Transverse colon (tissue), 4 donors: Measurements from ENCODE around the gene EFNA4. TPM values are rescaled to one million over a fixed set of nuclear protein-coding genes. Genes with fewer than 3 reads are reported as not detected.

ENCODE experiments used
- DNase-seq: peaks from one replicate; pipeline ENCODE4 v3.0.0-alpha.2; 2019
- H3K27ac ChIP-seq, 4 donors: fragments of 200-600 bp; sonication (generic); 2 replicates each; pipeline ENCODE4 v1.5.1; 2016 to 2018; ENCODE audit warnings: inconsistent platforms in 4 of 4
- H3K27me3 ChIP-seq: fragments of 200-600 bp; sonication (generic); 2 replicates; pipeline ENCODE4 v1.5.1; 2017; ENCODE audit warnings: inconsistent platforms
- H3K36me3 ChIP-seq, 4 donors: fragments of 200-600 bp; sonication (generic); 2 replicates each; pipeline ENCODE4 v1.5.1; 2017 to 2019; ENCODE audit warnings: inconsistent platforms in 4 of 4
- H3K4me1 ChIP-seq, 4 donors: fragments of 200-600 bp; sonication (generic); 2 replicates each; pipeline ENCODE4 v1.5.1; 2017 to 2020; ENCODE audit warnings: inconsistent platforms in 4 of 4
- H3K4me3 ChIP-seq, 4 donors: fragments of 200-600 bp; sonication (generic); 1 replicate in 1 of 4; 2 replicates in 3 of 4; pipeline versions ENCODE4 v1.5.1 to v1.6.1; 2017 to 2019; ENCODE audit warnings: inconsistent platforms in 4 of 4
- H3K9me3 ChIP-seq, 2 donors: fragments of 200-600 bp; sonication (generic); 2 replicates each; pipeline ENCODE4 v1.5.1; 2017 to 2019; ENCODE audit warnings: inconsistent platforms in 2 of 2
- EP300 ChIP-seq: sonication (generic); formaldehyde crosslinking; IDR thresholded peaks from one replicate; pipeline ENCODE4 v1.6.1; 2017; ENCODE audit warnings: antibody characterized with exemption, low read depth
- POLR2A ChIP-seq: fragments of 450-650 bp; IDR thresholded peaks from one replicate; pipeline ENCODE4 v1.6.1; 2016; ENCODE audit warnings: antibody characterized with exemption, mild to moderate bottlenecking, moderate library complexity
- POLR2AphosphoS5 ChIP-seq, 3 donors: sonication (generic); formaldehyde crosslinking; IDR thresholded peaks; one replicate each; pipeline ENCODE4 v1.6.1; 2016; ENCODE audit warnings: antibody characterized with exemption in 3 of 3
- WGBS, 2 donors: methylation state at CpG; one replicate each; pipeline ENCODE4 v1.1.5; 2018; ENCODE audit warnings: low coverage in 1 of 2; 5-methylcytosine and 5-hydroxymethylcytosine counted together
- in situ Hi-C, 4 donors: fragments of 200-750 bp; cut with MboI; loops; one replicate each; pipeline versions ENCODE4 v1.15.0 to v1.15.1; 2017; ENCODE audit warnings: low sequenced_read_pairs in 3 of 4, low pct_ligation_motif_present in 1 of 4, low pct_unique_long_range_greater_than_20kb in 1 of 4
- intact Hi-C: fragments of 100-400 bp; cut with DNase I; formaldehyde crosslinking; loops from one replicate; pipeline ENCODE4 v1.15.1; 2023; ENCODE audit warnings: low total_unique reads
- total RNA-seq, 4 donors: library from RNA; depleted of rRNA; stranded (reverse); fragments of >200 nt; gene quantifications; one replicate each; pipeline ENCODE4 v1.1.0, GENCODE V29; 2016
- TF ChIP-seq, protein P1 (sequence below), 5 experiments: fragments of 200-600 bp in 3 of 5; fragments of 450-650 bp in 2 of 5; sonication (generic) in 3 of 5; IDR thresholded peaks; 1 replicate in 2 of 5; 2 replicates in 3 of 5; pipeline ENCODE4 v1.5.1; 2016 to 2017; ENCODE audit warnings: antibody characterized with exemption in 5 of 5, inconsistent platforms in 3 of 5, mild to moderate bottlenecking in 2 of 5, moderate library complexity in 1 of 5

Gene EFNA4
- total RNA-seq, 4 donors from 2014 or later, result 18.3 to 57.2 (median 37.2) TPM

DNA sequence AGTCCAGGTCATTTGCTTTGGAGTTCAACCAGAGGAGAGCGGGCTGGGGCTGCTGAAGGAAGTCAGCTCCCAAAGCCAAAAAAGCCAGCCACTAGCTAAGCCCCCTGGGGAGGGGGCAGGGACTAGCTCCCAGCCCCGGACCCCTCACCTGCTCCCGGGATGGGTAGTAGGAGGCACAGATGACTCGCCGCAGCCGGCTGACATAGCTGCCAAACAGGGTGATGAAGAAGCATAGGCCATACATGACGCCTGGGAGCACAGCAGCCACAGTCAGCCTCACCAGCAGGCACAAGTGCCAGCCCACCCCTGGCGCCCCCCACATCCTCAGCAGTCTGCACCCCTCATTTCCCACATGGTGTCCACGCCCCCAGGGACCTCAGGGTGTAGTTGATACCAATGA lies 37.4 kb upstream of the EFNA4 start:
- 79% methylated on average over 9 of the region's 9 CpGs; no CpG with 5 or more reads in 1 of the 2 donors for WGBS, 2 donors
- in situ Hi-C loops, result no loop called here
- TF ChIP-seq POLR2A, result no peak
- TF ChIP-seq POLR2AphosphoS5 (IDR thresholded peaks at IDR 0.05), result no peak
- TF ChIP-seq, protein P1, sequence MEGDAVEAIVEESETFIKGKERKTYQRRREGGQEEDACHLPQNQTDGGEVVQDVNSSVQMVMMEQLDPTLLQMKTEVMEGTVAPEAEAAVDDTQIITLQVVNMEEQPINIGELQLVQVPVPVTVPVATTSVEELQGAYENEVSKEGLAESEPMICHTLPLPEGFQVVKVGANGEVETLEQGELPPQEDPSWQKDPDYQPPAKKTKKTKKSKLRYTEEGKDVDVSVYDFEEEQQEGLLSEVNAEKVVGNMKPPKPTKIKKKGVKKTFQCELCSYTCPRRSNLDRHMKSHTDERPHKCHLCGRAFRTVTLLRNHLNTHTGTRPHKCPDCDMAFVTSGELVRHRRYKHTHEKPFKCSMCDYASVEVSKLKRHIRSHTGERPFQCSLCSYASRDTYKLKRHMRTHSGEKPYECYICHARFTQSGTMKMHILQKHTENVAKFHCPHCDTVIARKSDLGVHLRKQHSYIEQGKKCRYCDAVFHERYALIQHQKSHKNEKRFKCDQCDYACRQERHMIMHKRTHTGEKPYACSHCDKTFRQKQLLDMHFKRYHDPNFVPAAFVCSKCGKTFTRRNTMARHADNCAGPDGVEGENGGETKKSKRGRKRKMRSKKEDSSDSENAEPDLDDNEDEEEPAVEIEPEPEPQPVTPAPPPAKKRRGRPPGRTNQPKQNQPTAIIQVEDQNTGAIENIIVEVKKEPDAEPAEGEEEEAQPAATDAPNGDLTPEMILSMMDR (IDR thresholded peaks at IDR 0.05), result no peak
- no peak for TF ChIP-seq EP300
- H3K9me3 ChIP-seq, result no peaks in the 10 kb centered on the region
- H3K36me3 ChIP-seq, result no peaks in the 10 kb centered on the region
- H3K27me3 ChIP-seq, result no peaks in the 10 kb centered on the region
- intact Hi-C loops, result no loop called here
- no peak overlapping the region for H3K4me3 ChIP-seq
- no peak overlapping the region for H3K27ac ChIP-seq
- DNase-seq, result no peak
- peaks cover 0 to 3% (median 0%) of the 10 kb centered on the region in 4 donors for H3K4me1 ChIP-seq

DNA sequence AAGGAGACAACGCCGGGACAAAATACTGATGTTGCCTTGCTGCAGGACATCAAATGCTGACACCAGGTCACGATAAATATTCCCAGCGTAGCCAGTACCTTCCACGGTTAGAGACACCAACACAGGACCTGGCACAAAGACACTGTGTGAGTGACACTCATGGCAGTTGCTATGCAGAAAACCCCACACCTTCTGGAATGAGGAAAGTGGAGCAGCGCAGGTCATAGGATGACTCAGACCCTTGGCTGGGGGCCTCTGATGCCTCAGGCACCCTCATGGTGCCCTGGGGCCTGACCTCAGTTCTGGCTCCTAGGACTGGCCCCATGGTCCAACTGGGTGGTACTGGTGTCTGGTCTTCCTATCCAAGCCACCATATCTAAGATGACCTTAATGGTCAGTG lies 37.0 kb upstream of the EFNA4 start:
- WGBS, 2 donors, result 91% methylated on average over 6 of the region's 6 CpGs; no CpG with 5 or more reads in 1 of the 2 donors
- no peak for DNase-seq
- TF ChIP-seq POLR2AphosphoS5 (IDR thresholded peaks at IDR 0.05) (no peak), EP300 (no peak), POLR2A (no peak)
- TF ChIP-seq, protein P1 (IDR thresholded peaks at IDR 0.05), result no peak
- H3K4me3 ChIP-seq, result no peak overlapping the region
- intact Hi-C loops (no loop called here), in situ Hi-C loops (no loop called here)
- peaks cover 0 to 3% (median 0%) of the 10 kb centered on the region in 4 donors for H3K4me1 ChIP-seq
- H3K27me3 ChIP-seq, result no peaks in the 10 kb centered on the region
- no peak overlapping the region for H3K27ac ChIP-seq
- H3K9me3 ChIP-seq, result no peaks in the 10 kb centered on the region
- H3K36me3 ChIP-seq, result no peaks in the 10 kb centered on the region

- no peak for DNase-seq
- H3K9me3 ChIP-seq, result no peaks in the 10 kb centered on the region
- H3K4me3 ChIP-seq, result no peak overlapping the region
- no peak overlapping the region for H3K27ac ChIP-seq
- H3K27me3 ChIP-seq, result no peaks in the 10 kb centered on the region
- WGBS, 2 donors, result 85 to 100% methylated on average over 2 to 16 of the region's 16 CpGs
- intact Hi-C loops (no loop called here), in situ Hi-C loops (no loop called here)
- no peak for TF ChIP-seq POLR2A
- TF ChIP-seq POLR2AphosphoS5 (IDR thresholded peaks at IDR 0.05), result no peak
- TF ChIP-seq, protein P1 (IDR thresholded peaks at IDR 0.05), result no peak
- TF ChIP-seq EP300, result no peak
- H3K36me3 ChIP-seq, result no peaks in the 10 kb centered on the region
- no peaks in the 10 kb centered on the region for H3K4me1 ChIP-seq
Observed at GRCh38 chr1:155029513-155030242, 33.9 kb upstream of the EFNA4 start.

- in situ Hi-C loops (no loop called here), intact Hi-C loops (no loop called here)
- H3K4me3 ChIP-seq, result no peak overlapping the region
- 86 to 100% methylated on average over 1 to 15 of the region's 15 CpGs for WGBS, 2 donors
- no peaks in the 10 kb centered on the region for H3K9me3 ChIP-seq
- DNase-seq, result no peak
- no peaks in the 10 kb centered on the region for H3K27me3 ChIP-seq
- no peak overlapping the region for H3K27ac ChIP-seq
- no peak for TF ChIP-seq POLR2A
- TF ChIP-seq POLR2AphosphoS5 (IDR thresholded peaks at IDR 0.05), result no peak
- TF ChIP-seq, protein P1 (IDR thresholded peaks at IDR 0.05), result no peak
- TF ChIP-seq EP300, result no peak
- H3K36me3 ChIP-seq, result no peaks in the 10 kb centered on the region
- no peaks in the 10 kb centered on the region for H3K4me1 ChIP-seq
Observed at GRCh38 chr1:155030243-155030795, 33.2 kb upstream of the EFNA4 start.
